A673 (cell line): Measurements from ENCODE around the gene LRBA.

Experiments used
- CTCF ChIP-seq: fragments of 300-800, 200-600 bp; sonication (generic); conservative IDR thresholded peaks from 2 replicates; pipeline ENCODE4 v1.5.1; 2017; ENCODE audit warnings: low read depth, mild to moderate bottlenecking, antibody characterized with exemption, low read length, moderate library complexity, mixed read lengths
- EZH2 ChIP-seq: fragments of 200-600 bp; sonication (generic); IDR thresholded peaks from 2 replicates; pipeline ENCODE4 v1.6.1; 2017; ENCODE audit warnings: borderline replicate concordance, low read depth, mild to moderate bottlenecking, mixed read lengths, antibody characterized with exemption, low read length; ENCODE audit not compliant: poor library complexity, severe bottlenecking

GRCh38 chr4:150415213-150415612 lies 599.9 kb downstream of the LRBA start:
- TF ChIP-seq CTCF (no peak), EZH2 (no peak)
